K562 (cell line): ENCODE measurements around the gene TNNT2.

ENCODE experiments used
- CEBPB ChIP-seq: fragments of 450-650 bp; IDR thresholded peaks from 2 replicates; pipeline ENCODE4 v1.6.1; 2016; ENCODE audit warnings: missing genetic modification characterization, missing compliant biosample characterization
- CTCF ChIP-seq, 3 experiments: IDR thresholded peaks in 2 of 3; conservative IDR thresholded peaks in 1 of 3; 2 replicates each; pipeline ENCODE4 v1.5.1; 2011 to 2012; ENCODE audit warnings: low read length in 3 of 3, mild to moderate bottlenecking in 3 of 3, control low read depth in 2 of 3, improper control_type of control experiment in 1 of 3, inconsistent platforms in 1 of 3, low read depth in 1 of 3, mixed read lengths in 1 of 3, moderate library complexity in 1 of 3; ENCODE audit not compliant: insufficient read depth in 2 of 3
- EZH2 ChIP-seq: IDR thresholded peaks from 2 replicates; pipeline ENCODE4 v1.6.1; 2012; ENCODE audit warnings: low read depth, mild to moderate bottlenecking, inconsistent platforms, low read length, borderline replicate concordance
- FOXK1 ChIP-seq: sonication (generic); formaldehyde crosslinking; IDR thresholded peaks from 2 replicates; pipeline ENCODE4 v1.8.0; 2022; ENCODE audit warnings: missing genetic modification reagents, mild to moderate bottlenecking, borderline replicate concordance
- MEIS2 ChIP-seq: fragments of 450-650 bp; IDR thresholded peaks from 2 replicates; pipeline ENCODE4 v1.6.1; 2014; ENCODE audit warnings: mild to moderate bottlenecking; ENCODE audit not compliant: partially characterized antibody
- MYC ChIP-seq, 2 experiments: fragments of 250-450 bp in 1 of 2; sonication (Bioruptor Pico) in 1 of 2; IDR thresholded peaks; 2 replicates each; pipeline versions ENCODE4 v1.5.1 to v1.6.1; 2012 to 2021; ENCODE audit warnings: low read depth in 2 of 2, borderline replicate concordance in 1 of 2, improper control_type of control experiment in 1 of 2, low read length in 1 of 2, mild to moderate bottlenecking in 1 of 2, moderate library complexity in 1 of 2
- NBN ChIP-seq: fragments of 450-650 bp; IDR thresholded peaks from 2 replicates; pipeline ENCODE4 v1.6.1; 2016; ENCODE audit warnings: low read depth, mild to moderate bottlenecking
- NR3C1 ChIP-seq: sonication (generic); formaldehyde crosslinking; IDR thresholded peaks from 2 replicates; pipeline ENCODE4 v1.8.1; 2022; ENCODE audit warnings: missing genetic modification reagents
- PRDM10 ChIP-seq: fragments of 450-650 bp; IDR thresholded peaks from 2 replicates; pipeline ENCODE4 v1.6.1; 2018; ENCODE audit not compliant: partially characterized antibody
- RBM17 ChIP-seq: fragments of 200-400 bp; formaldehyde crosslinking; IDR thresholded peaks from 2 replicates; pipeline ENCODE4 v1.6.1; 2017; ENCODE audit warnings: low read depth, mild to moderate bottlenecking, low read length, borderline replicate concordance
- RBM39 ChIP-seq: fragments of 200-400 bp; formaldehyde crosslinking; optimal IDR thresholded peaks from 2 replicates; pipeline ENCODE3; 2018; ENCODE audit warnings: low read depth, low read length
- SLC30A9 ChIP-seq: fragments of 250-450 bp; sonication (Bioruptor Pico); IDR thresholded peaks from 2 replicates; pipeline ENCODE4 v1.8.0; 2022; ENCODE audit warnings: mild to moderate bottlenecking, moderate library complexity
- SPI1 ChIP-seq: IDR thresholded peaks from 2 replicates; pipeline ENCODE4 v1.6.1; 2011; ENCODE audit warnings: low read depth, low read length, control low read depth, borderline replicate concordance
- TCF7L2 ChIP-seq: fragments of 150-350 bp; IDR thresholded peaks from 2 replicates; pipeline ENCODE4 v1.6.1; 2016; ENCODE audit warnings: low read depth, mild to moderate bottlenecking, low read length, moderate library complexity

GRCh38 chr1:201349092-201349491 is 28.4 kb downstream of the TNNT2 start:
- no peak for TF ChIP-seq FOXK1
- TF ChIP-seq PRDM10, result no peak
- no peak for TF ChIP-seq RBM39
- TF ChIP-seq NR3C1 (CRISPR knock-in tag), result no peak
- TF ChIP-seq MEIS2, result no peak
- no peak for TF ChIP-seq TCF7L2
- TF ChIP-seq CTCF (IDR thresholded peaks at IDR 0.05 in 2 of 3, conservative IDR thresholded peaks at IDR 0.05 in 1 of 3; ENCODE audit: insufficient read depth in 2 of 3, low read depth in 1 of 3, low read length in 3 of 3), result no peak
- TF ChIP-seq MYC (IDR thresholded peaks at IDR 0.05; ENCODE audit: low read depth, low read length), result no peak
- no peak for TF ChIP-seq MYC (CRISPR knock-in tag; IDR thresholded peaks at IDR 0.05; ENCODE audit: borderline replicate concordance, low read depth)
- no peak for TF ChIP-seq RBM17
- TF ChIP-seq EZH2, result no peak
- TF ChIP-seq SPI1, result no peak
- no peak for TF ChIP-seq NBN
- no peak for TF ChIP-seq CEBPB (tag)
- no peak for TF ChIP-seq SLC30A9 (CRISPR knock-in tag)
